AML-193 (cell line): ENCODE data around the gene STAMBP.

Experiments used
- DNase-seq, 2 experiments: peaks; one replicate each; lab custom pipeline; 2025; lab: John Stamatoyannopoulos, UW

STAMBP gene

GRCh38 chr2:73906847-73907505 is 78.2 kb downstream of the STAMBP start:
- peak; percentile 8 to 16 for DNase-seq

GRCh38 chr2:73907840-73908452 is 79.2 kb downstream of the STAMBP start:
- peak in 1 of 2 experiments; percentile 21 for DNase-seq

- no peak for DNase-seq
Measured at GRCh38 chr2:73908689-73909652, 80.2 kb downstream of the STAMBP start.

- no peak for DNase-seq
Measured at GRCh38 chr2:73910873-73911547, 82.2 kb downstream of the STAMBP start.

- DNase-seq = no peak
Measured at GRCh38 chr2:73911548-73912208, 82.9 kb downstream of the STAMBP start.

GRCh38 chr2:73913414-73914054 is 84.8 kb downstream of the STAMBP start:
- no peak for DNase-seq

- no peak for DNase-seq
Measured at GRCh38 chr2:73914667-73915066, 85.9 kb downstream of the STAMBP start.

GRCh38 chr2:73915437-73915993 is 86.8 kb downstream of the STAMBP start:
- no peak for DNase-seq

GRCh38 chr2:73916666-73917065 is 87.9 kb downstream of the STAMBP start:
- no peak for DNase-seq

- no peak for DNase-seq
Measured at GRCh38 chr2:73917296-73917695, 88.5 kb downstream of the STAMBP start.

- no peak for DNase-seq
Measured at GRCh38 chr2:73917696-73918207, 89.0 kb downstream of the STAMBP start.

GRCh38 chr2:73918856-73919255 is 90.1 kb downstream of the STAMBP start:
- DNase-seq = no peak

GRCh38 chr2:73919596-73920228 is 91.0 kb downstream of the STAMBP start:
- no peak for DNase-seq

GRCh38 chr2:73920577-73921545 is 92.1 kb downstream of the STAMBP start:
- DNase-seq = peak; percentile 17 to 30

GRCh38 chr2:73921581-73921980 is 92.8 kb downstream of the STAMBP start:
- DNase-seq = no peak

GRCh38 chr2:73922681-73923080 is 93.9 kb downstream of the STAMBP start:
- no peak for DNase-seq
